Measurements from ENCODE around the gene CCRL2.

CCRL2 gene

GRCh38 chr3:46393011-46393410 lies 14.0 kb upstream of the CCRL2 start:
- WGBS, 2 donors (ENCODE audit: extremely low coverage in 2 of 2, insufficient read length in 2 of 2, insufficient replicate concordance in 1 of 2), result no CpG with 5 or more reads among the region's 2 CpGs
- no peak overlapping the region for H2AFZ ChIP-seq (ENCODE audit: low read length)
- no peak overlapping the region for H2BK5ac ChIP-seq (ENCODE audit: low read length)
- no peak overlapping the region for H2AK5ac ChIP-seq (ENCODE audit: low read depth, low read length)
- H3K4me2 ChIP-seq (ENCODE audit: insufficient read depth, low read length, poor library complexity, severe bottlenecking), result no peak overlapping the region
- no peaks in the 10 kb centered on the region for H3K27me3 ChIP-seq (ENCODE audit: control insufficient read depth in 3 of 3, insufficient read depth in 3 of 3, low read depth in 1 of 3, low read length in 3 of 3)
- H3K4me3 ChIP-seq (ENCODE audit: low read length in 2 of 2), result no peak overlapping the region
- DNase-seq (ENCODE audit: low spot score), result no peak
- no peak overlapping the region for H3K14ac ChIP-seq (ENCODE audit: low read length)
- H3K27ac ChIP-seq (replicated peaks; ENCODE audit: low read length), result no peak overlapping the region
- H3K36me3 ChIP-seq (replicated peaks in 1 of 2; ENCODE audit: control insufficient read depth in 2 of 2, insufficient read depth in 2 of 2, low read length in 2 of 2), result no peaks in the 10 kb centered on the region
- no peak overlapping the region for H4K8ac ChIP-seq (ENCODE audit: low read depth, low read length)
- H3K4me1 ChIP-seq (ENCODE audit: control insufficient read depth in 2 of 2, insufficient read depth in 1 of 2, low read depth in 1 of 2, low read length in 2 of 2), result no peaks in the 10 kb centered on the region
- no peak overlapping the region for H4K91ac ChIP-seq (ENCODE audit: low read depth, low read length, poor library complexity)
- H3K9me3 ChIP-seq (replicated peaks in 1 of 2; ENCODE audit: control insufficient read depth in 2 of 2, insufficient read depth in 1 of 2, low read depth in 1 of 2, low read length in 2 of 2), result no peaks in the 10 kb centered on the region
- no peak overlapping the region for H3K9ac ChIP-seq (ENCODE audit: low read depth, low read length, poor library complexity)
- H3K18ac ChIP-seq (ENCODE audit: low read length), result no peak overlapping the region
- H2BK12ac ChIP-seq (ENCODE audit: low read length), result no peak overlapping the region
- no peaks in the 10 kb centered on the region for H3K79me1 ChIP-seq (ENCODE audit: low read depth, low read length)
- no peak overlapping the region for H3K23ac ChIP-seq (ENCODE audit: low read depth, low read length, poor library complexity)
- H2BK15ac ChIP-seq (ENCODE audit: low read length), result no peak overlapping the region
- no peak overlapping the region for H2BK120ac ChIP-seq (ENCODE audit: low read depth, low read length)
- H3K4ac ChIP-seq (ENCODE audit: low read length), result no peak overlapping the region

- Histone ChIP-seq H3K4me2 (ENCODE audit: insufficient read depth, low read length, poor library complexity, severe bottlenecking) (no peak overlapping the region), H3K9me3 (replicated peaks in 1 of 2; ENCODE audit: control insufficient read depth in 2 of 2, insufficient read depth in 1 of 2, low read depth in 1 of 2, low read length in 2 of 2) (no peaks in the 10 kb centered on the region), H3K27me3 (ENCODE audit: control insufficient read depth in 3 of 3, insufficient read depth in 3 of 3, low read depth in 1 of 3, low read length in 3 of 3) (no peaks in the 10 kb centered on the region), H3K18ac (ENCODE audit: low read length) (no peak overlapping the region), H2BK12ac (ENCODE audit: low read length) (no peak overlapping the region), H2AFZ (ENCODE audit: low read length) (no peak overlapping the region), H3K4me3 (ENCODE audit: low read length in 2 of 2) (no peak overlapping the region), H3K36me3 (replicated peaks in 1 of 2; ENCODE audit: control insufficient read depth in 2 of 2, insufficient read depth in 2 of 2, low read length in 2 of 2) (no peaks in the 10 kb centered on the region), H2BK5ac (ENCODE audit: low read length) (no peak overlapping the region), H2BK120ac (ENCODE audit: low read depth, low read length) (no peak overlapping the region), H2BK15ac (ENCODE audit: low read length) (no peak overlapping the region), H3K4me1 (ENCODE audit: control insufficient read depth in 2 of 2, insufficient read depth in 1 of 2, low read depth in 1 of 2, low read length in 2 of 2) (no peaks in the 10 kb centered on the region), H3K23ac (ENCODE audit: low read depth, low read length, poor library complexity) (no peak overlapping the region), H3K79me1 (ENCODE audit: low read depth, low read length) (no peaks in the 10 kb centered on the region), H2AK5ac (ENCODE audit: low read depth, low read length) (no peak overlapping the region), H3K4ac (ENCODE audit: low read length) (no peak overlapping the region), H4K91ac (ENCODE audit: low read depth, low read length, poor library complexity) (no peak overlapping the region), H4K8ac (ENCODE audit: low read depth, low read length) (no peak overlapping the region), H3K14ac (ENCODE audit: low read length) (no peak overlapping the region), H3K9ac (ENCODE audit: low read depth, low read length, poor library complexity) (no peak overlapping the region), H3K27ac (replicated peaks; ENCODE audit: low read length) (no peak overlapping the region)
- WGBS, 2 donors (ENCODE audit: extremely low coverage in 2 of 2, insufficient read length in 2 of 2, insufficient replicate concordance in 1 of 2), result no CpG with 5 or more reads among the region's 8 CpGs
- DNase-seq (ENCODE audit: low spot score), result no peak
Measured at GRCh38 chr3:46393554-46394434, 13.3 kb upstream of the CCRL2 start.

- no CpG with 5 or more reads among the region's 6 CpGs for WGBS, 2 donors (ENCODE audit: extremely low coverage in 2 of 2, insufficient read length in 2 of 2, insufficient replicate concordance in 1 of 2)
- H3K4ac ChIP-seq (ENCODE audit: low read length), result no peak overlapping the region
- no peak overlapping the region for H3K4me2 ChIP-seq (ENCODE audit: insufficient read depth, low read length, poor library complexity, severe bottlenecking)
- H3K36me3 ChIP-seq (replicated peaks in 1 of 2; ENCODE audit: control insufficient read depth in 2 of 2, insufficient read depth in 2 of 2, low read length in 2 of 2), result no peaks in the 10 kb centered on the region
- no peak overlapping the region for H2BK12ac ChIP-seq (ENCODE audit: low read length)
- no peak overlapping the region for H3K23ac ChIP-seq (ENCODE audit: low read depth, low read length, poor library complexity)
- no peak for DNase-seq (ENCODE audit: low spot score)
- no peak overlapping the region for H2BK15ac ChIP-seq (ENCODE audit: low read length)
- H4K8ac ChIP-seq (ENCODE audit: low read depth, low read length), result no peak overlapping the region
- no peak overlapping the region for H2BK120ac ChIP-seq (ENCODE audit: low read depth, low read length)
- no peak overlapping the region for H3K14ac ChIP-seq (ENCODE audit: low read length)
- no peak overlapping the region for H4K91ac ChIP-seq (ENCODE audit: low read depth, low read length, poor library complexity)
- H3K9me3 ChIP-seq (replicated peaks in 1 of 2; ENCODE audit: control insufficient read depth in 2 of 2, insufficient read depth in 1 of 2, low read depth in 1 of 2, low read length in 2 of 2), result no peaks in the 10 kb centered on the region
- no peak overlapping the region for H2BK5ac ChIP-seq (ENCODE audit: low read length)
- no peak overlapping the region for H3K18ac ChIP-seq (ENCODE audit: low read length)
- no peak overlapping the region for H2AK5ac ChIP-seq (ENCODE audit: low read depth, low read length)
- H3K4me1 ChIP-seq (ENCODE audit: control insufficient read depth in 2 of 2, insufficient read depth in 1 of 2, low read depth in 1 of 2, low read length in 2 of 2), result no peaks in the 10 kb centered on the region
- no peaks in the 10 kb centered on the region for H3K27me3 ChIP-seq (ENCODE audit: control insufficient read depth in 3 of 3, insufficient read depth in 3 of 3, low read depth in 1 of 3, low read length in 3 of 3)
- no peak overlapping the region for H3K9ac ChIP-seq (ENCODE audit: low read depth, low read length, poor library complexity)
- no peak overlapping the region for H2AFZ ChIP-seq (ENCODE audit: low read length)
- no peaks in the 10 kb centered on the region for H3K79me1 ChIP-seq (ENCODE audit: low read depth, low read length)
- H3K4me3 ChIP-seq (ENCODE audit: low read length in 2 of 2), result no peak overlapping the region
- H3K27ac ChIP-seq (replicated peaks; ENCODE audit: low read length), result no peak overlapping the region
Measured at GRCh38 chr3:46395210-46395661, 11.8 kb upstream of the CCRL2 start.

- Histone ChIP-seq H3K27ac (replicated peaks; ENCODE audit: low read length) (no peak overlapping the region), H3K9me3 (replicated peaks in 1 of 2; ENCODE audit: control insufficient read depth in 2 of 2, insufficient read depth in 1 of 2, low read depth in 1 of 2, low read length in 2 of 2) (no peaks in the 10 kb centered on the region), H2BK5ac (ENCODE audit: low read length) (no peak overlapping the region), H2AK5ac (ENCODE audit: low read depth, low read length) (no peak overlapping the region), H4K8ac (ENCODE audit: low read depth, low read length) (no peak overlapping the region), H3K23ac (ENCODE audit: low read depth, low read length, poor library complexity) (no peak overlapping the region), H3K18ac (ENCODE audit: low read length) (no peak overlapping the region), H2AFZ (ENCODE audit: low read length) (no peak overlapping the region), H3K4me3 (ENCODE audit: low read length in 2 of 2) (no peak overlapping the region), H2BK12ac (ENCODE audit: low read length) (no peak overlapping the region), H3K9ac (ENCODE audit: low read depth, low read length, poor library complexity) (no peak overlapping the region), H3K4ac (ENCODE audit: low read length) (no peak overlapping the region), H4K91ac (ENCODE audit: low read depth, low read length, poor library complexity) (no peak overlapping the region), H3K14ac (ENCODE audit: low read length) (no peak overlapping the region), H3K36me3 (replicated peaks in 1 of 2; ENCODE audit: control insufficient read depth in 2 of 2, insufficient read depth in 2 of 2, low read length in 2 of 2) (no peaks in the 10 kb centered on the region), H3K4me1 (ENCODE audit: control insufficient read depth in 2 of 2, insufficient read depth in 1 of 2, low read depth in 1 of 2, low read length in 2 of 2) (no peaks in the 10 kb centered on the region), H2BK15ac (ENCODE audit: low read length) (no peak overlapping the region), H3K79me1 (ENCODE audit: low read depth, low read length) (no peaks in the 10 kb centered on the region), H3K4me2 (ENCODE audit: insufficient read depth, low read length, poor library complexity, severe bottlenecking) (no peak overlapping the region), H3K27me3 (ENCODE audit: control insufficient read depth in 3 of 3, insufficient read depth in 3 of 3, low read depth in 1 of 3, low read length in 3 of 3) (no peaks in the 10 kb centered on the region), H2BK120ac (ENCODE audit: low read depth, low read length) (no peak overlapping the region)
- WGBS, 2 donors (ENCODE audit: extremely low coverage in 2 of 2, insufficient read length in 2 of 2, insufficient replicate concordance in 1 of 2), result no CpG with 5 or more reads among the region's 6 CpGs
- no peak for DNase-seq (ENCODE audit: low spot score)
Measured at GRCh38 chr3:46395766-46396530, 11.1 kb upstream of the CCRL2 start.
